GM21390 (cell line): Measurements from ENCODE around the gene PRKCA.

Experiments used
- ATAC-seq: cut with Tn5 transposase; IDR thresholded peaks from one replicate; pipeline ENCODE4 v1.9.1; 2021; ENCODE audit not compliant: unreplicated experiment

The PRKCA gene

GRCh38 chr17:66778531-66779236, 476.3 kb downstream of the PRKCA start:
- no peak for ATAC-seq

GRCh38 chr17:66779237-66779606, 476.8 kb downstream of the PRKCA start:
- no peak for ATAC-seq

GRCh38 chr17:66781135-66781534, 478.7 kb downstream of the PRKCA start:
- ATAC-seq = no peak

GRCh38 chr17:66782851-66783250, 480.4 kb downstream of the PRKCA start:
- no peak for ATAC-seq

- no peak for ATAC-seq
Observed at GRCh38 chr17:66783656-66784381, 481.4 kb downstream of the PRKCA start.

DNA sequence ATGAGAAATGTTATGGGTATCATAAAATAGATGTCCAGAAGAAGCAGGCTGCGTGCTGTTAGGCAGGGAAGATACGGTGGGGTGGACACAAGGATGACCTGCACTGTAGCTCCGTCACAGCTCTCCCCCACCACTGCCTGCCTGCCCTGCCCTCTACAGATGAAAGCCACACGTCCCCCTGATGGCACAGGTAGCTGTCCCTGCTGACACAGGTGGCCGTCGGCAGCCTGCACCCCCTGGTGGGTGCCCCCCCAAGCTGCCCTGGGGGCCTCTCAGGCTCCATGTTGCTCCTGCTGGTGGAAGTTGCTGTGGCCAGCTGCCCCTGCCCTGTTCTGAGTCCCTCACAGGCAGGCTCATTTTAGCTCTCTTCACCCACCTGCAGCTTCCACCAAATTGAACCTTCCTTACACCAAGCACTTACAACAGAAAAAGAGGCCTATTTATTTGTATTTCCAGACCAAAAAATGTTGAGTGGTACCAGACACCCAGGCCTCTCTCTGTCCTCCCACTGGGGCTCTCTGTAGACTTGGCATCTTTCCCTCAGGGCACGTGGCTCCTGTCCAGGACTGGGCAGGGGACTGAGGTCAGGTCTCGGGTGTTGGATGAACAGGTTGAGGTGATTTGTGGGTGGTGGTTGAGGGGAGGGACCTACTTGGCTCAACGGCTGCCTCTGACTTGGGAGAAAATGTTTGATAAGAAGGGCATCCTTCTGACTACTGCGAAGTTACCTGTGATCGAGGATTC, 482.4 kb downstream of the PRKCA start:
- ATAC-seq = no peak

GRCh38 chr17:66786107-66786506, 483.7 kb downstream of the PRKCA start:
- no peak for ATAC-seq

DNA sequence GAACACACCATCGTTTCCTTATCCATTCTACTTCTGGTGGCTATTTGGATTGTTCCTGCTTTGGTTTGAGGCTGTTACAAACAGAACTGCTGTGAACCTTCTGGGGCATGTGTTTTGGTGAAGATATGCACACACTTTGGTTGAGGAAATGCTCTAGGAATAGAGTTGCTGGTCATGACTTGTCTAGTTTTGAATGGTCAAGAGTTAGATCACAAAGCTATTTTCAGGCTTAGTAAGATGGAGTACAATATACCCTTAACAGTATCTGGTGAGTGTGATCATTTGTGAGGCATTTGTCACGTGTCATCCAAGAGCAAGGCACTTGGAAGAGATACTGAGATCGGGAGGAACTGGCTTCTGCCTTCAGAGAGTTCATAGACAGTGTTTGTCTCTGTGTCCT, 485.5 kb downstream of the PRKCA start:
- no peak for ATAC-seq

GRCh38 chr17:66789093-66789492, 486.7 kb downstream of the PRKCA start:
- ATAC-seq = no peak

- ATAC-seq = no peak
Observed at GRCh38 chr17:66789961-66790437, 487.6 kb downstream of the PRKCA start.

- ATAC-seq = no peak
Observed at GRCh38 chr17:66790501-66791061, 488.2 kb downstream of the PRKCA start.

DNA sequence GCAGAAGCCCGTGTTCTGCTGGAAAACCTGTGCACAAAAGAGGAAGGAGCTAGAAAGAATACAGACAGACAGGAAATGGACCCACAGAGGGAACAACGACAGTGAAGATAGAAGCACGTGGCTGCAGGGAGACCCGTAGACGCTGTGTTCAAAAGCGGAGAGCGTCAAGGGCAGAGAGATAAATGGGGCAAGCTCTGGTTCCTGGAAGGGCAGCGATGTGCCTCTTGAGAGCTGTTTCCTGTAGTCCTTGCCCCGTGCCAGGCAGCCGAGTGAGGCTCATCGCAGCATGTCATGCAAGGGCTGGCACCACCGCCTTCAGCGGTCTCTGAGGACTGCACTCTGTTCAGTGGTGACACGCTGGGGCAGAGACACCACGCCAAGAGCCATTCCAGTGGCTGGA, 488.9 kb downstream of the PRKCA start:
- no peak for ATAC-seq

GRCh38 chr17:66793814-66794213, 491.4 kb downstream of the PRKCA start:
- no peak for ATAC-seq

DNA sequence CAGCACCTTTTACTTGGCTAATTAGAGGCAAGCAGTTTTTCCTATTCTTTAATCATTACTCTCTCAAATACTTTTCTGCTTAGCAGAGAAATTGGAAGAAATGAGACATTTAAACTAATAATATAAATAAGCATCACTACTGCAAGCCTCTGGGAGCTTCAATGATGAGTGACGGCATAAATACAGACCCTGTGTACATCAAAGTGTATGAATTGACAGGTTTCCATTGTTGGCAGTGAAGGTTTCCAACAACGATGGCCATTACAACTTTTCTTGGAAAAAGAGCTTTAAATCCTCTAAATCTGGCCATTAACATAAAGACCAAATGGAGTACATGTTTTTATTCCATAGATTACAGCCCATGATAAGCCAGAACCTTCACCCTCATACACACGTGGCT, 493.1 kb downstream of the PRKCA start:
- no peak for ATAC-seq

GRCh38 chr17:66799849-66800537, 497.6 kb downstream of the PRKCA start:
- ATAC-seq = no peak

DNA sequence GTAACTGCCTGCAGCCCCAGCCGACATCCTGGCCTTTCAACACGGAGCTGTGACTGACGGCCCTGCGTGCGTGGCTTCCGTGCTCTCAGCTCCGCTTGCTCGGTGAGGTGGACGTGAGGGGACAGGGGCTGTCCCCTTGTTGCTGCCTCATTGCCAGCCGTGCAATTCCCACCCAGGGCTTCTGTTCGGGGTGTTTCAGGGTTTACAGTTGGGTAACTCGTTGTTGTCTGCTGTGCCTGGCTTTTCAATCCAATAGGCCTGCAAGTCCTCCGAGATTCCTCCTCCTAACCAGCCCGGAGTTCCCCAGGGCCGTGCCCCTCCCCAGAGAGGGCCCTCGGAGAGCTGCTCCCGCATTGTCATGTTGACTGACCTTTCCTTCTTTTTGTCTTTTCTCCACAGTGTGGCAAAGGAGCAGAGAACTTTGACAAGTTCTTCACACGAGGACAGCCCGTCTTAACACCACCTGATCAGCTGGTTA, 501.1 kb downstream of the PRKCA start:
- no peak for ATAC-seq

GRCh38 chr17:66805567-66805966, 503.2 kb downstream of the PRKCA start:
- ATAC-seq = no peak

GRCh38 chr17:66807182-66807581, 504.8 kb downstream of the PRKCA start:
- ATAC-seq = no peak

- no peak for ATAC-seq
Observed at GRCh38 chr17:66809408-66809807, 507.0 kb downstream of the PRKCA start.

- ATAC-seq = no peak
Observed at GRCh38 chr17:66810951-66811682, 508.7 kb downstream of the PRKCA start.
